ENCODE results near the gene CCNL1. TPM values are rescaled to one million over a fixed set of nuclear protein-coding genes. Genes with fewer than 3 reads are reported as not detected.
"Not testable (repeated sequence)": the region's sequence is repeated elsewhere in the genome, so short reads cannot be mapped to it uniquely, and the experiment has no call there.

CCNL1 gene
- total and polyA plus RNA-seq, 5 experiments from 2014 or later = 52.9 to 388 (median 57.0) TPM

GRCh38 chr3:157166561-157166960 lies 6.6 kb upstream of the CCNL1 start:
- Mint-ChIP-seq H3K27ac (peak overlapping the region in 2 of 10 donors; percentile 33 to 58), H3K4me1 (peaks cover 6 to 20% (median 8%) of the 10 kb centered on the region in 4 donors), H3K4me3 (no peak overlapping the region), H3K9me3 (no peaks in the 10 kb centered on the region), H3K36me3 (no peaks in the 10 kb centered on the region), H3K27me3 (no peaks in the 10 kb centered on the region)
- ATAC-seq (no peak), DNase-seq (no peak)
- POLR2A ChIA-PET = no interaction called here

GRCh38 chr3:157166115-157166514 lies 6.2 kb upstream of the CCNL1 start:
- ATAC-seq (no peak), DNase-seq (no peak)
- Mint-ChIP-seq H3K27me3 (no peaks in the 10 kb centered on the region), H3K4me3 (no peak overlapping the region), H3K9me3 (no peaks in the 10 kb centered on the region), H3K4me1 (peaks cover 8 to 23% (median 11%) of the 10 kb centered on the region in 4 donors), H3K27ac (peak overlapping the region in 2 of 10 donors; percentile 45 to 58), H3K36me3 (no peaks in the 10 kb centered on the region)
- POLR2A ChIA-PET = no interaction called here

- H3K4me3 Mint-ChIP-seq = peak overlapping the region in 1 of 10 donors; percentile 10
- H3K27ac Mint-ChIP-seq = peak overlapping the region; percentile 34 to 99 (median 78)
- H3K27me3 Mint-ChIP-seq = no peaks in the 10 kb centered on the region
- peaks cover 8 to 12% (median 9%) of the 10 kb centered on the region in 3 donors for H3K36me3 Mint-ChIP-seq
- POLR2A ChIA-PET = interaction anchor here (7.4 kb wide), 1 partner anchor 11 kb away, joined by 503 read pairs; no protein-coding TSS in a partner anchor
- DNase-seq (no peak), ATAC-seq (no peak)
- no peaks in the 10 kb centered on the region for H3K9me3 Mint-ChIP-seq
- H3K4me1 Mint-ChIP-seq = peaks cover 15 to 33% (median 27%) of the 10 kb centered on the region in 4 donors
These were observed 3.4 kb upstream of the CCNL1 start for GRCh38 chr3:157163217-157163953.

- peaks cover 20 to 40% (median 34%) of the 10 kb centered on the region in 4 donors for H3K4me1 Mint-ChIP-seq
- peak overlapping the region in 9 of 10 donors; percentile 16 to 100 (median 88) for H3K27ac Mint-ChIP-seq
- not testable (repeated sequence) for H3K4me3 Mint-ChIP-seq, H3K27me3 Mint-ChIP-seq, H3K9me3 Mint-ChIP-seq, DNase-seq, ATAC-seq
- POLR2A ChIA-PET = interaction anchor here (7.4 kb wide), 1 partner anchor 12 kb away, joined by 503 read pairs; no protein-coding TSS in a partner anchor
- peaks cover 16 to 19% (median 17%) of the 10 kb centered on the region in 3 donors for H3K36me3 Mint-ChIP-seq
These were observed 2.7 kb upstream of the CCNL1 start for GRCh38 chr3:157162620-157163019.

GRCh38 chr3:157160658-157161424 lies 894 bp upstream of the CCNL1 start:
- peak overlapping the region; percentile 99 to 100 (median 99) for H3K27ac Mint-ChIP-seq
- no peaks in the 10 kb centered on the region for H3K27me3 Mint-ChIP-seq
- peaks cover 25 to 58% (median 51%) of the 10 kb centered on the region in 4 donors for H3K4me1 Mint-ChIP-seq
- ATAC-seq (peak; percentile 23 to 29), DNase-seq (peak in 4 of 10 donors; percentile 40 to 75 (median 60))
- POLR2A ChIA-PET = interaction anchor here (1.0 to 7.4 kb wide), 26 partner anchors 8 to 1484 kb away, joined by 3 to 503 read pairs (median 8); partner anchors contain the start of genes C3orf33, GFM1, GMPS and RSRC1
- no peaks in the 10 kb centered on the region for H3K9me3 Mint-ChIP-seq
- peaks cover 18 to 37% (median 29%) of the 10 kb centered on the region in 3 donors for H3K36me3 Mint-ChIP-seq
- peak overlapping the region; percentile 85 to 99 (median 96) for H3K4me3 Mint-ChIP-seq

- Mint-ChIP-seq H3K4me3 (peak overlapping the region; percentile 85 to 99 (median 96)), H3K9me3 (no peaks in the 10 kb centered on the region), H3K27ac (peak overlapping the region; percentile 94 to 100 (median 99)), H3K36me3 (peaks cover 22 to 53% (median 42%) of the 10 kb centered on the region in 3 donors), H3K4me1 (peaks cover 33 to 74% (median 65%) of the 10 kb centered on the region in 4 donors), H3K27me3 (no peaks in the 10 kb centered on the region)
- peak; percentile 66 to 69 for ATAC-seq
- POLR2A ChIA-PET = interaction anchor here (0.5 to 7.4 kb wide), 29 partner anchors 8 to 1485 kb away, joined by 3 to 503 read pairs (median 6); partner anchors contain the start of genes GFM1, SLC33A1, SSR3 and TIPARP
- DNase-seq = peak; percentile 76 to 93 (median 84)
These were observed 748 bp downstream of the CCNL1 start for GRCh38 chr3:157159037-157159761.

- Mint-ChIP-seq H3K27ac (peak overlapping the region; percentile 94 to 100 (median 99)), H3K36me3 (peaks cover 28 to 65% (median 47%) of the 10 kb centered on the region in 3 donors), H3K4me1 (peaks cover 38 to 81% (median 67%) of the 10 kb centered on the region in 4 donors), H3K9me3 (no peaks in the 10 kb centered on the region), H3K27me3 (no peaks in the 10 kb centered on the region), H3K4me3 (peak overlapping the region; percentile 85 to 99 (median 96))
- ATAC-seq (no peak), DNase-seq (no peak)
- POLR2A ChIA-PET = no interaction called here
These were observed 2.1 kb downstream of the CCNL1 start for GRCh38 chr3:157157836-157158235.

GRCh38 chr3:157156837-157157635 lies 2.9 kb downstream of the CCNL1 start:
- Mint-ChIP-seq H3K9me3 (no peaks in the 10 kb centered on the region), H3K4me1 (peaks cover 38 to 81% (median 67%) of the 10 kb centered on the region in 4 donors), H3K27me3 (no peaks in the 10 kb centered on the region), H3K36me3 (peaks cover 28 to 72% (median 47%) of the 10 kb centered on the region in 3 donors), H3K4me3 (peak overlapping the region; percentile 85 to 99 (median 96)), H3K27ac (peak overlapping the region; percentile 57 to 100 (median 99))
- ATAC-seq (no peak), DNase-seq (peak in 1 of 10 donors; percentile 12)
- POLR2A ChIA-PET = interaction anchor here (2.4 kb wide), 1 partner anchor 18 kb away, joined by 21 read pairs; no protein-coding TSS in a partner anchor

- ATAC-seq (no peak), DNase-seq (no peak)
- Mint-ChIP-seq H3K4me3 (peak overlapping the region; percentile 51 to 99 (median 93)), H3K27ac (peak overlapping the region in 8 of 10 donors; percentile 25 to 99 (median 72)), H3K27me3 (no peaks in the 10 kb centered on the region), H3K4me1 (peaks cover 31 to 75% (median 67%) of the 10 kb centered on the region in 4 donors), H3K9me3 (no peaks in the 10 kb centered on the region), H3K36me3 (peaks cover 37 to 86% (median 48%) of the 10 kb centered on the region in 3 donors)
- POLR2A ChIA-PET = interaction anchor here (2.4 kb wide), 1 partner anchor 20 kb away, joined by 21 read pairs; no protein-coding TSS in a partner anchor
These were observed 4.4 kb downstream of the CCNL1 start for GRCh38 chr3:157155591-157155990.

- no peaks in the 10 kb centered on the region for H3K27me3 Mint-ChIP-seq
- DNase-seq = no peak
- peaks cover 31 to 74% (median 67%) of the 10 kb centered on the region in 4 donors for H3K4me1 Mint-ChIP-seq
- H3K4me3 Mint-ChIP-seq = peak overlapping the region; percentile 51 to 96 (median 82)
- H3K9me3 Mint-ChIP-seq = no peaks in the 10 kb centered on the region
- no peak for ATAC-seq
- H3K27ac Mint-ChIP-seq = peak overlapping the region; percentile 8 to 89 (median 78)
- POLR2A ChIA-PET = interaction anchor here (2.4 kb wide), 1 partner anchor 20 kb away, joined by 21 read pairs; no protein-coding TSS in a partner anchor
- peaks cover 37 to 93% (median 49%) of the 10 kb centered on the region in 3 donors for H3K36me3 Mint-ChIP-seq
These were observed 5.2 kb downstream of the CCNL1 start for GRCh38 chr3:157154563-157155330.
